H7 (cell line): Measurements from ENCODE around the gene CCDC184. TPM values are rescaled to one million over a fixed set of nuclear protein-coding genes. Genes with fewer than 3 reads are reported as not detected.

ENCODE experiments used
- DNase-seq: peaks from one replicate; pipeline ENCODE4 v3.0.0; 2012
- H3K27me3 ChIP-seq: 2 replicates; pipeline ENCODE4 v1.6.0; 2011; ENCODE audit warnings: mild to moderate bottlenecking, low read length; ENCODE audit not compliant: control insufficient read depth, insufficient read depth
- H3K36me3 ChIP-seq: replicated peaks from 2 replicates; pipeline ENCODE4 v1.5.1; 2011; ENCODE audit warnings: low read length; ENCODE audit not compliant: control insufficient read depth, insufficient read depth
- H3K4me3 ChIP-seq: 2 replicates; pipeline ENCODE4 v1.5.1; 2011; ENCODE audit warnings: low read depth, mild to moderate bottlenecking, control low read depth, low read length, moderate library complexity; ENCODE audit not compliant: insufficient read depth
- total RNA-seq: library from RNA; depleted of rRNA; stranded (reverse); fragments of >200 nt; shearing (Covaris generic); gene quantifications from 2 replicates; pipeline ENCODE4 v1.2.3, GENCODE V29; 2014

The CCDC184 gene
- total RNA-seq, 1 experiment from 2014 or later = 0.17 TPM

DNA sequence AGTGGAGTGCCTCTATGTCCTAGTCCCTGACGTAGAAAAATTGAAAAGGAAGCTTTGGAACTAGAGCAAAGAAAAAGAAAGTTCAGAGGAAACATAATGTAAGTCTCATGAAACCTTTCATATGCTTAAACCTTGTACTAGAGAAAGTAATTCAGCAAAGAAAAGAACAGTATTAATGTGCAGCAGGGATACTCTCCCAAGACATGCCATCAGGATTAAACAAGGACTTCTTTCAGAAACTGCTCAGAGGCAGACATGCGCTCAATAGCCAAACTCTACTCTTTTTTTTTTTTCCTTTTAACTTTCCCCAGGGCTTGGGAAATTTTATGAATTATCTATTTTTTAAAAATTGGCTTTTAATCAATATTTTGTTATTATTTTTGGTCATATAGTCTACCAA is 19.0 kb upstream of the CCDC184 start:
- Histone ChIP-seq H3K4me3 (no peak overlapping the region), H3K27me3 (no peaks in the 10 kb centered on the region; the same call in 1 of the 2 replicates), H3K36me3 (no peaks in the 10 kb centered on the region)
- no peak for DNase-seq

DNA sequence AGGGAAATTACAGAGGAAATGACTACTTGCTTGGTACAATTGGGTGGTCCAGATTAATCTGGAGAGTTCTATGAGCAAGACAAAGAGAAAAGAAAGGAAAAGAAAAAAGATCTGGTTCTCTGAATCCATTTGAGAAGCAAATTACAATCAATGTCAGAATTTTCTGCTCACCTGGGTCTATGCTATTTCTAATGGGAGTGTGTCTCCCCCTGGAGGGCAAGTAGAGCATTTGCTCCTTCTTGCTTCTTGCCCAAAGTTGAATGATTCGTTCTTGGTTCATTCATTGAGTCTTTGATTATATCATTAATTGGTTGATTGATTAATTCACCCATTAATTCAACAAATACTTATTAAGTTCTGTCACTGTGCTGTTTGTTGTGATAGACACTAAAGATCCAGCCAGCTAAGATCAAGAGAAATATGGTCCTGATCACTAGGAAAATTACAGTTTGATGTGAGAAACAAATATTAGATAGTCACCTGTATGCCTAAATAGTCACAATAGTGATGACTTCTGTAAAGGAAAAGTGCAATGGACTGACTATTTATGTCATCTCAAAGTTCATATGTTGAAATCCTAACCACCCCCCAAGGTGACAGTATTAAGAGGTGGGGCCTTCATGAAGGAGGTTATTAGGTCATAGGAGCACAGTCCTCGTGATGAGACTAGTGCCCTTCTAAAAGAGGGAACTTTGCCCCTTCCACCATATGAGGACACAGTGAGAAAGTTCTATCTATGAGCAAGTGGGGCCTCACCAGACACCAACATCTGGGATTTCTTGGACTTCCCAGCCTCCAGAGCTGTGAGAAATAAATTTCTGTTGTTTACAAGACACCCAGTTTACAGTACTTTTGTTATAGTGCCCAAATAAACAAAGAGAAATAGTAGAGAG is 18.1 kb upstream of the CCDC184 start:
- no peaks in the 10 kb centered on the region; the same call in 1 of the 2 replicates for H3K27me3 ChIP-seq
- H3K36me3 ChIP-seq = no peaks in the 10 kb centered on the region
- no peak overlapping the region for H3K4me3 ChIP-seq
- peak; percentile 69 for DNase-seq

DNA sequence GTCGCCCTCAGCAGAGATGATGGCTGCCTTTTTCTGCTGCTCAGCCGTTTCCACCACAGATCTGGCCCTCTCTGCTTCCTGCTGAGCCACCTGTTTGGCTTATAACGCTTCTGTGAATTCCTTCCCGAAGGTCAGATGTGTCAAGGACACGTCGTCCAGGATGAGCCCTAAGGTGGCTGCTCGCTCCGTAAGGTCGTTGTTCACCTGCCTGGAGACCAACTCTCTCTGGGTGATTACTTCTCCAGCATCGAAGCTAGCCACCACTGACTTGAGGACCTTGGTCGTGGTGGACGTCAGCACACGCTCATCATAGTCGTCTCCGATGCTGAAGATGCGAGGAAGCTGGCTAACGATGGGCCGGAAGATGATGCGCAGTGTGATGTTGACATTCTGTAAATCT is 14.4 kb upstream of the CCDC184 start:
- Histone ChIP-seq H3K4me3 (no peak overlapping the region), H3K27me3 (no peaks in the 10 kb centered on the region), H3K36me3 (no peaks in the 10 kb centered on the region)
- no peak for DNase-seq

DNA sequence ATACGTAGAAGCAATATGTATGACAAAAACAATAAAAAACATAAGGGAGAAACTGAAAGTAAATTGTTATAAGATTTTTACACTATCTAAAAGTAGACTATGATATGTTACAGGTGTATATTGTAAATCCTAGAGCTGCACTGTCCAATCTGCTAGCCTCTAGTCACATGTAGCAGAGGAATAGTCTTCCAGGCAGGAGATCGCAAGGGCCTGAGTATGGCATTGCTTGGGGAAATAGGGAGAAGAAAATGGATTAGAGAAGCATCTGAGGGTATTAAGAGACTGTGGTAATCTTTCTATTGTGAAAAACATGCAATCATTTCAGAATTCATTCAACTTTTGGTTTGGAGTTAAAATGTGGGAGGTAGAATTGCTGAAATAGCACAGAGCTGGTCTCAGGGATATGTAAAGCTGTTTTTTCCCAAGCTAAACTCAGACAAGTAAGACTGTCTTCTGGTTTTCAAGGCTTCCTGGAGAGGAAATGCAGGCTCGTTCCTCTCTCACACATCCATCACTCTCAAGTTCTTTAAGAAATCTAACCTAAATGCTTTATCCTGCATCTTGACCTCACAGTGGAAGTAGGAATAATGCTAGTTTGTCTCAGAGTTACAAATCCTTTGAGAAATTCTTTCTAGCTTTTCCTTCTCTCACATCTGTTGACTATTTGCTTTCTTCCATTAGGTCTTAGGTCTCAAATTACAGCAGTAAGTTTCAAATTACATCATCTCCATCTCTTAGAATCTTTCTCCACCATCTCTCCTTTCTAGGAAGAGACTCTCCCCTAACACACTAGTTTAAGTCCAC is 7.6 kb upstream of the CCDC184 start:
- H3K4me3 ChIP-seq = no peak overlapping the region
- H3K27me3 ChIP-seq = peaks cover 10% of the 10 kb centered on the region; the same call in 1 of the 2 replicates
- peak; percentile 35 for DNase-seq
- H3K36me3 ChIP-seq = no peaks in the 10 kb centered on the region

DNA sequence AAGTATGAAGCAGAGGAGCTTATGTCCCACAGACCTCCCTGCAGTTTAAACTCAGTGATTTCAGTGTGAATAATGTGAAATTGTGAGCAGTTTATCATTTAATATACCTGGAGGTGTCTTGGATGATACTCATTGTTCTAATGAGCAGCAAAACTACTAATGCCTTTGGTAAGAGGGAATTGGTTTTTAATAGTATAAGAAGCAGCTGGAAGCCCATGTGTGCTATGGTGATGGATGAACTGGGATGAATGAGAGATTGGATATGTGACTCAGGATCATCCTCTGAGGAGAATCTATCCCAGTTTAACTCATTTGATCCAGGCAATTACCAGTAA is 7.1 kb upstream of the CCDC184 start:
- Histone ChIP-seq H3K27me3 (peaks cover 15% of the 10 kb centered on the region), H3K4me3 (no peak overlapping the region), H3K36me3 (no peaks in the 10 kb centered on the region)
- no peak for DNase-seq

DNA sequence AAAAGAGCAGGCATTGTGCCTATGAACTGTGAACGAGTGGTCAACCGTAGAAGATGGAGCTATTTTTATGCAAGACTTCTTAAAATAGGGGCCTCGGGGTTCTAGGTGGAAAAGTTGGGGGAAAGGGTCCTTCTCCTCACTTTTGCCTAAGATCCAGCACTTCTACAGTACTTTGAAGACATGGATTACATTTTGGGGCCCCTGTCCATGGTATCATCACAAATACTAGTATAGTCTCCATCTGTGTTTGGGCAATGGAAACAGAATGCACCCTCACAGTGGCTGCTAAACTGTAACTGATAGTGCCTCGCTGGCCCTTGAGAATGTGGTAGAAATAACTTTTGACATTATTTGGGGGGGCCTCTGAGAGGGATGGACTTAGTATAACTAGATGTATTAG is 5.5 kb upstream of the CCDC184 start:
- DNase-seq = no peak
- Histone ChIP-seq H3K4me3 (no peak overlapping the region), H3K36me3 (no peaks in the 10 kb centered on the region), H3K27me3 (peaks cover 30% of the 10 kb centered on the region)

DNA sequence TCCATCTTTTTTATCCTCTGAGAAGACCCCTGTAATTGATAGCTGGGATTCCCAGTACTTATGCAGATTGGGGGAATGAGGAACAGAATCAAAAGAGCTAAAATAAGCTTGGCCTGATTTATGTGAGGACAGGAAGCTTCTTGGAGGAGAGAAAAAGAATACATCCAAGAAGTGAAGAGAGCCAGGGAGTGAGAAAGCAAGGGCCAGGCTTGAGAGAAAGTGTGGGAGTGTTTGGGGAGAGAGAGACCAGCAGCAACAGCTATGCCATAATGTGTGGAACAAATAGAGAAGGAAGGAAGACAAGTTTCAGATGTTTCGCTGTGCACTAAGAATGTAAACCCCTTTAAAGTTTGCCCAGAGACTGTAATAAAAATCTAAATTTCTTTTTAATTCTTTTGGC is 4.0 kb upstream of the CCDC184 start:
- DNase-seq = no peak
- Histone ChIP-seq H3K36me3 (no peaks in the 10 kb centered on the region), H3K4me3 (no peak overlapping the region), H3K27me3 (peaks cover 44% of the 10 kb centered on the region)

DNA sequence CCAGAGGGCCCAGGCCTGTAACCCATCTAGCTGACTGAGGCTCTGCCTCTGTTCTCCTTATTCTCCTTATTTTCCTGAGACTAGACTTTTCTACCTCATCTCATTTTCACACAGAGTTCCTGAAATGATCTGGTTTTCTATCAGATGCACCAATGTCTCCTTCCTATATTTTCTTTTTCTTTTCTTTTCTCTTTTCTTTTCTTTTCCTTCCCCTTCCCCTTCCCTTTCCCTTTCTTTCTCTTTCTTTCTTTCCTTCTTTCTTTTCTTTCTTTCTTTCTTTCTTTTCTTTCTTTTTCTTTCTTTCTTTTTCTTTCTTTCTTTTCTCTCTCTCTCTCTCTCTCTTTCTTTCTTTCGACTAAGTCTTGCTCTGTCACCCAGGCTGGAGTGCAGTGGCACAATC is 3.0 kb upstream of the CCDC184 start:
- DNase-seq = no peak
- H3K4me3 ChIP-seq = no peak overlapping the region
- peaks cover 54% of the 10 kb centered on the region for H3K27me3 ChIP-seq
- H3K36me3 ChIP-seq = no peaks in the 10 kb centered on the region

DNA sequence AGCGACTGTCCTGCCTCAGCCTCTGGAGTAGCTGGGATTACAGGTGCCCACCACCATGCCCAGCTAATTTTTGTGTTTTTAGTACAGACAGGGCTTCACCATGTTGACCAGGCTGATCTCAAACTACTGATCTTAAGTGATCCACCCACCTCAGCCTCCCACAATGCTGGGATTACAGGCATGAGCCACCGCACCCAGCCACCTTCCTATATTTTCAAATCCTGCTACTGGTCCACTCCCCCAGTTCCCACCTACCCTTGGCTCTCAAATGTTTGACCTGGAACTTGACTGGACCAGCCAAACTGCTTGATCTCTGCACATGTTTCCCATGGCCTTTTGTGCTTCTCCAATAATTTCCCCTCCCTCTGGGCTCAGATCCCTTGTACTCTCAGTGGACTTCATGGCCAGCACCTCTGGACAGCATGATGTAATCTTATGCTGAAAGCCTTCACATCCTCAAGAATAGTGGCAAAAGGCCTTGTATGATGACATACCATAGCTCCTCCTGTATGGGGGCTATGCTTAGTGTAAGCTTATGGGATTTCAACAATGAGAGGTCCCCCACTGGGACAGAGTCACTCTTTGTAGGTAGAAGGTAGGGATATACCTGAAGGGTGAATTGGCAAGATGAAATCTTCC is 2.5 kb upstream of the CCDC184 start:
- Histone ChIP-seq H3K36me3 (no peaks in the 10 kb centered on the region), H3K27me3 (peaks cover 59% of the 10 kb centered on the region), H3K4me3 (no peak overlapping the region)
- DNase-seq = no peak

DNA sequence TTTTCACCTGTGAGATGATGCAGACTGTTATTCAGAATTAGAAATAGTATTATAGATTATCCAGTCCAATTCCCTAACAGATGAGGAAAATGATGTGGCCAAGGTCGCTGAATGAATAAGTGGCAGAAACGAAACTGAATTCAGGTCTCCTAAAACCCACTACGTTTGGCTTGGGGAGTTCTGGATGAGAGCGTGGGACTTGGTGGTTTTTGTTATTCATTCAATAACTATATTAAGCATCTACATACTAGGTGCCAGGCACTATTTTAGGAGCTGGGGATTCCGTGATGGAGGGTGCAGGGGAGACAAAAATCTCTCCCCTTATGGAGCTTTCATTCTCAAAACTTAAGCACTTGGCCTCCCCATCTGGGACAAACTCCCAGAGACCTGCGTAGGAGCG is 813 bp upstream of the CCDC184 start:
- Histone ChIP-seq H3K4me3 (peak overlapping the region; percentile 54; the same call in 1 of the 2 replicates), H3K27me3 (peaks cover 68% of the 10 kb centered on the region), H3K36me3 (no peaks in the 10 kb centered on the region)
- DNase-seq = no peak

DNA sequence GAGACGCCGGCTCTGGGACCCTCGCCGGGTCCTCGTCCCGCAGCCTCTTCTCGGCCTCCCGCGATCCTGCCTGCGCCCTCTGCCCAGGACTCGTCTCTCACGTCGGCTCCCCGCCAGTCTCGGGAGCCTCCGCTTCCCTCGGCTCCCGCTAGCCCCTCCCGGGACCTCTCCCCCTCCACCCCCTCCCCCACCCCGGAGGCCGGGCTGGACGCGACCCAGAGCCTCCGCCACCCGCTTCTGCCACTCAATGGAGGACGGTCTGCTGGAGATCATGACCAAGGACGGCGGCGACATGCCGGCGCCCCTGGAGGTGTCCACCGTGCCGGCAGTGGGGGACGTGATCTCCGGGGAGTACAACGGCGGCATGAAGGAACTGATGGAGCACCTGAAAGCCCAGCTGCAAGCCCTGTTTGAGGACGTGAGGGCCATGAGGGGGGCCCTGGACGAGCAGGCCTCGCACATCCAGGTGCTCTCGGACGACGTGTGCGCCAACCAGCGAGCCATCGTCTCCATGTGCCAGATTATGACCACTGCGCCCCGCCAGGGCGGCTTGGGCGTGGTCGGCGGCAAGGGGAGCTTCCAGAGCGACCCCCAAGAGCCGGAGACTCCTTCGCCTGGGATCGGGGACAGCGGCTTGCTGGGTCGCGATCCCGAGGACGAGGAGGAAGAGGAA is 568 bp downstream of the CCDC184 start:
- DNase-seq = peak; percentile 78
- no peaks in the 10 kb centered on the region for H3K36me3 ChIP-seq
- H3K27me3 ChIP-seq = peaks cover 76% of the 10 kb centered on the region
- H3K4me3 ChIP-seq = peak overlapping the region; percentile 54

DNA sequence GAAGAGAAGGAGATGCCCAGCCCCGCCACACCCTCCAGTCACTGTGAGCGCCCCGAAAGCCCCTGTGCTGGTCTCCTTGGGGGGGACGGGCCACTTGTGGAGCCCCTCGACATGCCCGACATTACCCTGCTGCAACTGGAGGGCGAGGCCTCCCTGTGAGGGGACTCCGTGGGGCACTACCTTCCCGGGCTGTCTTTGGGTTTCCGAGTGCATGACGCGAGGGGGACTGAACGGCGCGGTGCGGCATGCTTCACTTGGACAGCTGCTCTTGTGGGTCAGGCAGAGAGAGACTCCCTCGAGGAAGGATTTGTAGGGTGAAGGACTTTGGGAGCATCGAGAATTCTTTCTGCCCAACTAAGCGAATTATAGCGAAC is 1.1 kb downstream of the CCDC184 start:
- Histone ChIP-seq H3K27me3 (peaks cover 72% of the 10 kb centered on the region), H3K36me3 (no peaks in the 10 kb centered on the region), H3K4me3 (peak overlapping the region; percentile 54; the same call in 1 of the 2 replicates)
- DNase-seq = peak; percentile 30

DNA sequence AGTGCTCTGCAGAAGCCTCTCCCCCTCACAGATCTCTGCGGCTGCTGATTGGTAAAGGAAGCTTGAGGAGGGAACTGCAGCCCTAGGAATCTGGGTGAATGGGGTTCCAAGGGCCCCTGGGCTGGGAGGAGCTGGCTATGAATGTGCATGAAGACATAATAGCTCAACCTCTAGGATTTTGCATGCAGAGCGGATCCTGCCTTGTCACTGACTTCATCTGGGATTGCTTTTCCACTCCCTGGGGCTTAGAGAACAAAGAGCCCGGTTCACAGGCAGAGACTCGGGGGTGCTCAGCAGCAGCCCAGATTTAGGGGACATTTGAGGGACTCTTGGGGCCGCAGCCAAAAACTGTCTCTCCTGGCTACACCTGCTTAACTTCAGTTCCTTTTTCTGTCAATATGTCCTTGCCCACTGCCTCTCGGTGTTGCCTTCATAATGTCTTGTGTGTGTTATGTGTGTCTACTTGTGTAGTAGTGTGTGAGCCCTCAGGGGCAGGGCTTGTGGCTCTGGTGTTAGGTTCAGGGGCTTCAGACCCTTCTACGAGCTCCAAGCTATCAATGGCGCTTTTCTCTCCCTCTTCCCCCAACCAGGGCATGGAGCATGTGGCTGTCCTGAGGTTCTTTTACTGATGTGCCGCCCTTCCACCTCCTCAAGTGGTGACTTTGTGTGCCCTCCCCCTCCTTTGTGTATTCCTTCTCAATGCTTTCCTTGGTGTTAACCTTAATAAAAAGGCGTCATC is 1.9 kb downstream of the CCDC184 start:
- H3K36me3 ChIP-seq = no peaks in the 10 kb centered on the region
- peak; percentile 65 for DNase-seq
- H3K4me3 ChIP-seq = no peak overlapping the region
- H3K27me3 ChIP-seq = peaks cover 68% of the 10 kb centered on the region
